Measurements from ENCODE around the gene MKNK1.

MKNK1 gene

DNA sequence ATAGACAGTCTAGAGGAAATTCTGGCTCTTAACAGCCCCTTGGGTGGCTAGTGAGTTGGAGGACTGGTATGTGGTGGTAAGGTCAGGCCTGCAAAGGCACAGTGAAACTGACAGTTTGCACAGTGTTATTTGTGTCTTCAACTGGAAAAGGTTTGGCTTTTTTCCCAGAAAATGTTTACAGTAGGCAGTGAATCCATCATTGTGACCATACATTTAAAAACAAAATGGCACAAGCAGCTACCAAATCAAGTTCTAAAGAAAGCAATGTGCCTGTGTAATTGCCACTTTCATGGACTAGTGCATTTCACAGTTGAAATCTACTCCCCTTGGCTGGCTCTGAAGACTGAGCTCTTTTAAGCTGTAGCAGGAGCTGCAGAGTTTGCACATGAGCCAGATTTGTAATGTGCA is 39.3 kb upstream of the MKNK1 start:
- Histone ChIP-seq H3K4me3 (ENCODE audit: severe bottlenecking) (no peak overlapping the region), H3K9me3 (ENCODE audit: severe bottlenecking) (no peaks in the 10 kb centered on the region), H3K4me1 (ENCODE audit: insufficient read depth, poor library complexity, severe bottlenecking) (peaks cover 13% of the 10 kb centered on the region), H3K36me3 (ENCODE audit: low read depth) (peaks cover 36% of the 10 kb centered on the region), H3K27me3 (ENCODE audit: insufficient read depth, poor library complexity, severe bottlenecking) (no peaks in the 10 kb centered on the region), H3K27ac (ENCODE audit: poor library complexity, severe bottlenecking) (no peak overlapping the region)
- ATAC-seq (ENCODE audit: low read depth) (peak; percentile 89), DNase-seq (ENCODE audit: low spot score) (no peak)
- TF ChIP-seq, protein P1, sequence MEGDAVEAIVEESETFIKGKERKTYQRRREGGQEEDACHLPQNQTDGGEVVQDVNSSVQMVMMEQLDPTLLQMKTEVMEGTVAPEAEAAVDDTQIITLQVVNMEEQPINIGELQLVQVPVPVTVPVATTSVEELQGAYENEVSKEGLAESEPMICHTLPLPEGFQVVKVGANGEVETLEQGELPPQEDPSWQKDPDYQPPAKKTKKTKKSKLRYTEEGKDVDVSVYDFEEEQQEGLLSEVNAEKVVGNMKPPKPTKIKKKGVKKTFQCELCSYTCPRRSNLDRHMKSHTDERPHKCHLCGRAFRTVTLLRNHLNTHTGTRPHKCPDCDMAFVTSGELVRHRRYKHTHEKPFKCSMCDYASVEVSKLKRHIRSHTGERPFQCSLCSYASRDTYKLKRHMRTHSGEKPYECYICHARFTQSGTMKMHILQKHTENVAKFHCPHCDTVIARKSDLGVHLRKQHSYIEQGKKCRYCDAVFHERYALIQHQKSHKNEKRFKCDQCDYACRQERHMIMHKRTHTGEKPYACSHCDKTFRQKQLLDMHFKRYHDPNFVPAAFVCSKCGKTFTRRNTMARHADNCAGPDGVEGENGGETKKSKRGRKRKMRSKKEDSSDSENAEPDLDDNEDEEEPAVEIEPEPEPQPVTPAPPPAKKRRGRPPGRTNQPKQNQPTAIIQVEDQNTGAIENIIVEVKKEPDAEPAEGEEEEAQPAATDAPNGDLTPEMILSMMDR (IDR thresholded peaks at IDR 0.05; ENCODE audit: poor library complexity, severe bottlenecking): no peak

DNA sequence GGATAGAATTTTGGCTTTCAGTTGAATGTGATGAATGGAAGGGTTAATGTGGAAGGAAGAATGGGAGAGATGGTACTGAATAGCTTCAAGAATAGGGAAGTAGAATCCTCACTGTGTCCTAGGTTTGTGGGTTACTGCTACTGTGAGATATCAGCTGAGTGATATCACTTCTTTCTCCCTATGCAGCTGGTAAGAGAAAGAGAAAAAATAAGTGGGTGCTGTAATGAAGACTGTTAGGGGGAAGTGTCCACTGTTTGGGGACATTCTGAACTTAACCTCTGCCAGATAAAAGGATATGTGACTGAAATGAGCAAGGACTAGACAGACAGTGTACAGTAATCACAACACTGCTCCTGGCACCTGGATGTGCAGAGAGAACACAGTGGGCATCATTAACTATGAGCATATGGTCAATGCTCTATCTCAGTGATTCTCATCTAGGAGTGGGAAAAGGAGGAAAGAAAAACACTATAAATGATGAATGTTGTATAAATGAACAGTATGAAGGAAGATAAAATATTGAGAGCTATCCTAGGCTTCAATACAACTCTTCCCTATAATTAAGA is 38.1 kb upstream of the MKNK1 start:
- no peak for ATAC-seq (ENCODE audit: low read depth)
- Histone ChIP-seq H3K36me3 (ENCODE audit: low read depth) (peaks cover 27% of the 10 kb centered on the region), H3K27ac (ENCODE audit: poor library complexity, severe bottlenecking) (no peak overlapping the region), H3K4me1 (ENCODE audit: insufficient read depth, poor library complexity, severe bottlenecking) (peaks cover 13% of the 10 kb centered on the region), H3K9me3 (ENCODE audit: severe bottlenecking) (no peaks in the 10 kb centered on the region), H3K4me3 (ENCODE audit: severe bottlenecking) (no peak overlapping the region), H3K27me3 (ENCODE audit: insufficient read depth, poor library complexity, severe bottlenecking) (no peaks in the 10 kb centered on the region)
- TF ChIP-seq, protein P1 (IDR thresholded peaks at IDR 0.05; ENCODE audit: poor library complexity, severe bottlenecking): no peak
- no peak for DNase-seq (ENCODE audit: low spot score)

DNA sequence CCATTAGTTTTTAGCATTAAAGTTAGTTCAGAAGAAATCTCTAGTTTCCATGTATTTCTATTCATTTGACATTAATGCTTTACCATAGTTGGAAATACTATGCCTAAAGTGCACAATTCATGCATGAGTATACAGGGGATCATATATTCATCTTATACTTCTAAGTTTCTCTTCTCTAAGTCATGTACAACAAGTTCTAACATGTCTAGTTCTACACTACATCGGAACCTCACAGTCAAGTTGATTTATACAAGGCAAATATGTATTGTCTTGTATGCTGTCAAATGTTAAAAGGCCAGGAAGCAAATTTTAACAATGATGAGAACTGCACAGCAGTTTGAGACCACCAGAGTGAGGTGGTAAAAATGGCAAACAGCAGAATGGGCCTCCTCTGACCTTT is 35.5 kb upstream of the MKNK1 start:
- TF ChIP-seq, protein P1 (IDR thresholded peaks at IDR 0.05; ENCODE audit: poor library complexity, severe bottlenecking): no peak
- Histone ChIP-seq H3K4me3 (ENCODE audit: severe bottlenecking) (no peak overlapping the region), H3K27ac (ENCODE audit: poor library complexity, severe bottlenecking) (no peak overlapping the region), H3K4me1 (ENCODE audit: insufficient read depth, poor library complexity, severe bottlenecking) (peaks cover 13% of the 10 kb centered on the region), H3K27me3 (ENCODE audit: insufficient read depth, poor library complexity, severe bottlenecking) (no peaks in the 10 kb centered on the region), H3K36me3 (ENCODE audit: low read depth) (peaks cover 42% of the 10 kb centered on the region), H3K9me3 (ENCODE audit: severe bottlenecking) (no peaks in the 10 kb centered on the region)
- ATAC-seq (ENCODE audit: low read depth): peak; percentile 65
- DNase-seq (ENCODE audit: low spot score): no peak

DNA sequence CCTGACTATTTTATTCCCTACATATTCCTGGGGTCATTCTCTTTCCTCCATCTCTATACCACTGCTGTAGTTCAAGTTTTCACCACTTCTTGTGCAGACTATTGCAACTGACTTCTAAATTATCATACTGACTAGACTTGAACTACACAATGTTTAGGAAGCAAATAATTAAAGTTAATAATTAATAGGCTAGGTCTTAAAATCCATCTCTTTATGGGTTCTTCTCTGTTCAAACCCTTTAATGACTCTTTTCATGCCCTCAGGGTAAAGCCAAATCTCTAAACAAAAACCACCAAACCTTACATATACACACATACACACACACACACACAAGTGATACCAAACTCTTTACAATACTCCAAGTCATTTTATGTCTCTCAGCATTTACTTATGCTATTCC is 34.9 kb upstream of the MKNK1 start:
- Histone ChIP-seq H3K36me3 (ENCODE audit: low read depth) (peaks cover 36% of the 10 kb centered on the region), H3K27ac (ENCODE audit: poor library complexity, severe bottlenecking) (no peak overlapping the region), H3K27me3 (ENCODE audit: insufficient read depth, poor library complexity, severe bottlenecking) (no peaks in the 10 kb centered on the region), H3K9me3 (ENCODE audit: severe bottlenecking) (no peaks in the 10 kb centered on the region), H3K4me1 (ENCODE audit: insufficient read depth, poor library complexity, severe bottlenecking) (peaks cover 13% of the 10 kb centered on the region), H3K4me3 (ENCODE audit: severe bottlenecking) (no peak overlapping the region)
- DNase-seq (ENCODE audit: low spot score) (no peak), ATAC-seq (ENCODE audit: low read depth) (no peak)
- TF ChIP-seq, protein P1 (IDR thresholded peaks at IDR 0.05; ENCODE audit: poor library complexity, severe bottlenecking): no peak

DNA sequence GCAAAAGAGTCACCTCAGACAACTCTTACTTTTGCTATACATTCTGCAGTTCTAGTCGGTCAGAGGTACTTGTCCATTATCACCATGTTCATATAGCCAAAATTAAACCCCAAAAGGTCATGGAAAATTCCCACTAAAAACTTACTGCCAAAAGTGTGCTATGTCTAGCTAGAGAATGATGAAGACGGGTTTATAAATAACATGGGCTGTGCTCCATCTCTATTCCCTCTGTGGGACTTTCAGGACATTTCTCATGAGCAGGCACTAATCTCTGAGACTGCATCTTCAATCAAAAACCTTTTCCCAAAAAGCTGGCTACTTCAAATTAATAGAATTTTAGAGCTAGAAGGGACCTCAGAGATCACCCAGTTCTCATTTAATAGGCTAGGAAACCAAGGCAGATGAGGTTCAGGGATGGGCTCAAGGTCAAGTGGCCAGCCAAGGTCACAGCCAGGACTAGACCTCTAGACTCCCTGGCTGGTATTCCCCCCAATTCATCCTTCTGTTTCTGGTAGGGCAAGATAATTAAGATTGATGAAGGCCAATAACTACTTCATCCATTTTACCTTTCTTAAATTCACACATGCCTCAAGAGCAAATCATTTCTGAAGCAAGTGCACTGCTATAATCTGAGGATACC is 33.5 kb upstream of the MKNK1 start:
- peaks cover 43% of the 10 kb centered on the region for H3K36me3 ChIP-seq (ENCODE audit: low read depth)
- H3K4me1 ChIP-seq (ENCODE audit: insufficient read depth, poor library complexity, severe bottlenecking): peaks cover 9% of the 10 kb centered on the region
- no peak for DNase-seq (ENCODE audit: low spot score)
- no peak for ATAC-seq (ENCODE audit: low read depth)
- H3K27ac ChIP-seq (ENCODE audit: poor library complexity, severe bottlenecking): no peak overlapping the region
- no peaks in the 10 kb centered on the region for H3K9me3 ChIP-seq (ENCODE audit: severe bottlenecking)
- H3K27me3 ChIP-seq (ENCODE audit: insufficient read depth, poor library complexity, severe bottlenecking): no peaks in the 10 kb centered on the region
- TF ChIP-seq, protein P1 (IDR thresholded peaks at IDR 0.05; ENCODE audit: poor library complexity, severe bottlenecking): no peak
- H3K4me3 ChIP-seq (ENCODE audit: severe bottlenecking): no peak overlapping the region

Measured in RWPE2 (cell line).